Neural cell (in vitro differentiated cells): ENCODE data around the gene COBLL1. TPM values are rescaled to one million over a fixed set of nuclear protein-coding genes. Genes with fewer than 3 reads are reported as not detected.

ENCODE experiments used
- H2AFZ ChIP-seq: fragments of 200-600, 300-800 bp; sonication (generic), shearing (Covaris generic); 2 replicates; pipeline ENCODE4 v1.6.0; 2014; ENCODE audit warnings: low read depth, mild to moderate bottlenecking, antibody characterized with exemption, low read length, moderate library complexity
- H3F3A ChIP-seq: fragments of 200-600 bp; shearing (Covaris generic); 2 replicates; pipeline ENCODE4 v1.6.1; 2016; ENCODE audit warnings: mild to moderate bottlenecking, moderate library complexity, mixed read lengths, antibody characterized with exemption, low read length; ENCODE audit not compliant: insufficient read depth, poor library complexity, severe bottlenecking
- H3K27ac ChIP-seq: fragments of 200-600, 300-800 bp; sonication (generic), shearing (Covaris generic); 2 replicates; pipeline ENCODE4 v1.5.1; 2014; ENCODE audit warnings: mild to moderate bottlenecking, low read length, moderate library complexity
- H3K27me3 ChIP-seq: fragments of 300-800, 200-600 bp; sonication (generic), shearing (Covaris generic); 2 replicates; pipeline ENCODE4 v1.6.0; 2014; ENCODE audit warnings: mild to moderate bottlenecking, low read depth, low read length, moderate library complexity; ENCODE audit not compliant: insufficient read depth
- H3K36me3 ChIP-seq: fragments of 300-800, 200-600 bp; sonication (generic), shearing (Covaris generic); 2 replicates; pipeline ENCODE4 v1.5.1; 2014; ENCODE audit warnings: mild to moderate bottlenecking, antibody characterized with exemption, low read length, moderate library complexity; ENCODE audit not compliant: insufficient read depth
- H3K4me2 ChIP-seq: fragments of 300-800, 200-600 bp; sonication (generic), shearing (Covaris generic); 2 replicates; pipeline ENCODE4 v1.6.0; 2014; ENCODE audit warnings: mild to moderate bottlenecking, low read length
- H3K4me3 ChIP-seq: fragments of 300-800, 200-600 bp; sonication (generic), shearing (Covaris generic); 2 replicates; pipeline ENCODE4 v1.5.1; 2014; ENCODE audit warnings: mild to moderate bottlenecking, low read length, moderate library complexity
- H3K79me2 ChIP-seq: fragments of 200-600 bp; shearing (Covaris generic); replicated peaks from 2 replicates; pipeline ENCODE4 v1.6.0; 2014; ENCODE audit warnings: mild to moderate bottlenecking, low read length, moderate library complexity; ENCODE audit not compliant: insufficient read depth
- H3K9ac ChIP-seq: fragments of 300-800, 200-600 bp; sonication (generic), shearing (Covaris generic); 2 replicates; pipeline ENCODE4 v1.6.1; 2016; ENCODE audit warnings: mild to moderate bottlenecking, low read length, mixed read lengths
- H3K9me2 ChIP-seq: fragments of 200-600 bp; shearing (Covaris generic); 2 replicates; pipeline ENCODE4 v1.6.1; 2016; ENCODE audit warnings: mild to moderate bottlenecking, low read length, mixed read lengths; ENCODE audit not compliant: insufficient read depth
- H3K9me3 ChIP-seq: fragments of 200-600, 300-800 bp; sonication (generic), shearing (Covaris generic); 2 replicates; pipeline ENCODE4 v1.6.1; 2016; ENCODE audit warnings: mild to moderate bottlenecking, mixed run types, low read length, moderate library complexity, mixed read lengths
- H4K20me1 ChIP-seq: fragments of 200-600 bp; shearing (Covaris generic); 2 replicates; pipeline ENCODE4 v1.6.1; 2016; ENCODE audit warnings: mild to moderate bottlenecking, mixed run types; ENCODE audit not compliant: insufficient read depth
- EP300 ChIP-seq: fragments of 450-650 bp; conservative IDR thresholded peaks from 2 replicates; pipeline ENCODE4 v1.6.1; 2014; ENCODE audit warnings: antibody characterized with exemption, mild to moderate bottlenecking, moderate library complexity; ENCODE audit not compliant: poor library complexity, severe bottlenecking
- EZH2 ChIP-seq: fragments of 200-600, 300-800 bp; shearing (Covaris generic), sonication (generic); IDR thresholded peaks from 2 replicates; pipeline ENCODE4 v1.6.1; 2014; ENCODE audit warnings: antibody characterized with exemption, low read length, borderline replicate concordance, mild to moderate bottlenecking; ENCODE audit not compliant: insufficient read depth, poor library complexity, severe bottlenecking
- MXI1 ChIP-seq: fragments of 450-650 bp; conservative IDR thresholded peaks from 2 replicates; pipeline ENCODE4 v1.6.1; 2014; ENCODE audit warnings: antibody characterized with exemption, mild to moderate bottlenecking; ENCODE audit not compliant: poor library complexity, severe bottlenecking
- POLR2AphosphoS5 ChIP-seq: IDR thresholded peaks from 2 replicates; pipeline ENCODE4 v1.6.1; 2012
- RAD21 ChIP-seq: fragments of 450-650 bp; conservative IDR thresholded peaks from 2 replicates; pipeline ENCODE4 v1.6.1; 2014; ENCODE audit warnings: antibody characterized with exemption, mild to moderate bottlenecking, moderate library complexity
- SMC3 ChIP-seq: fragments of 450-650 bp; conservative IDR thresholded peaks from 2 replicates; pipeline ENCODE4 v1.6.1; 2014; ENCODE audit warnings: antibody characterized with exemption, mild to moderate bottlenecking, moderate library complexity; ENCODE audit not compliant: poor library complexity
- TAF1 ChIP-seq: IDR thresholded peaks from 2 replicates; pipeline ENCODE4 v1.6.1; 2012; ENCODE audit warnings: low read depth
- polyA plus RNA-seq: library from polyadenylated mRNA; depleted of rRNA; stranded (reverse); fragments of >200 nt; gene quantifications from 2 replicates; pipeline ENCODE4 v1.2.3, GENCODE V29; 2014
- TF ChIP-seq, protein P1 (sequence below): fragments of 450-650 bp; IDR thresholded peaks from 2 replicates; pipeline ENCODE4 v1.5.1; 2014; ENCODE audit warnings: antibody characterized with exemption, mild to moderate bottlenecking, moderate library complexity; ENCODE audit not compliant: poor library complexity, severe bottlenecking
- TF ChIP-seq, protein P2 (sequence below): IDR thresholded peaks from 2 replicates; pipeline ENCODE4 v1.6.1; 2012; ENCODE audit warnings: borderline replicate concordance

The COBLL1 gene
- polyA plus RNA-seq, 1 donor from 2014 or later = 0.11 TPM

DNA sequence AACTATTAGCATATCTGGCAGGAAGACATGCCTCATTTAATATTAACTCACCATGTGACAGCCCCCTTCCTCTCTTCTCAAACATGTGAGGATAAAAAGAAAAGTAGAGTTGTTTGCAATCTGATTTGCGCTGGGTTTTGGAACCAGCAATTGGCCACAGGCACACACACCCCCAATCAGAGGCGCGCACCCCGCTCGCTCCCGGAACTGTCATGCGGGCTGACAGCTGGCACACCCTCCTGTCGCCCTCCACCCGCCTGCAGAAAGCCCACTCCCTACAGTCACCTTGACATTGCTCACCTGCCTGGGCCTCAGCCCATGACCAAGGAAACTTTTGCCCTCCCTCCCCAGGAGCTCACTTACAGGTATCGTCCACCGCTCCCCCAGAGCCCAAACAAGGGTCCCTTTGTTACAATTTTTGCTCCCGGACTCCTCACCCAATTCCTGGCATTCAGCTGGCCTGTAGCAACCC lies 1.1 kb downstream of the COBLL1 start:
- no peaks in the 10 kb centered on the region for H3K9me3 ChIP-seq
- H3K36me3 ChIP-seq = no peaks in the 10 kb centered on the region
- peak overlapping the region; percentile 79 for H3K4me3 ChIP-seq
- peak overlapping the region; percentile 38 for H3K9ac ChIP-seq
- H3K79me2 ChIP-seq = no peaks in the 10 kb centered on the region
- H2AFZ ChIP-seq = no peak overlapping the region
- H3K27ac ChIP-seq = no peak overlapping the region
- peak overlapping the region; percentile 32 for H3K4me2 ChIP-seq
- H4K20me1 ChIP-seq = no peaks in the 10 kb centered on the region
- peaks cover 35% of the 10 kb centered on the region for H3K27me3 ChIP-seq
- H3F3A ChIP-seq = no peaks in the 10 kb centered on the region
- TF ChIP-seq SMC3 = no peak
- H3K9me2 ChIP-seq = no peaks in the 10 kb centered on the region

GRCh38 chr2:164839914-164840457 lies 1.6 kb downstream of the COBLL1 start:
- Histone ChIP-seq H3K27ac (no peak overlapping the region), H3F3A (no peaks in the 10 kb centered on the region), H3K27me3 (peaks cover 35% of the 10 kb centered on the region), H2AFZ (no peak overlapping the region), H3K4me2 (peak overlapping the region; percentile 32), H3K9me2 (no peaks in the 10 kb centered on the region), H3K4me3 (peak overlapping the region; percentile 79), H3K36me3 (no peaks in the 10 kb centered on the region), H3K79me2 (no peaks in the 10 kb centered on the region), H3K9ac (no peak overlapping the region), H3K9me3 (no peaks in the 10 kb centered on the region), H4K20me1 (no peaks in the 10 kb centered on the region)
- TF ChIP-seq TAF1 (no peak), POLR2AphosphoS5 (peak; percentile 26), EP300 (peak; percentile 56), MXI1 (no peak), SMC3 (no peak), RAD21 (no peak), EZH2 (no peak)
- TF ChIP-seq, protein P1, sequence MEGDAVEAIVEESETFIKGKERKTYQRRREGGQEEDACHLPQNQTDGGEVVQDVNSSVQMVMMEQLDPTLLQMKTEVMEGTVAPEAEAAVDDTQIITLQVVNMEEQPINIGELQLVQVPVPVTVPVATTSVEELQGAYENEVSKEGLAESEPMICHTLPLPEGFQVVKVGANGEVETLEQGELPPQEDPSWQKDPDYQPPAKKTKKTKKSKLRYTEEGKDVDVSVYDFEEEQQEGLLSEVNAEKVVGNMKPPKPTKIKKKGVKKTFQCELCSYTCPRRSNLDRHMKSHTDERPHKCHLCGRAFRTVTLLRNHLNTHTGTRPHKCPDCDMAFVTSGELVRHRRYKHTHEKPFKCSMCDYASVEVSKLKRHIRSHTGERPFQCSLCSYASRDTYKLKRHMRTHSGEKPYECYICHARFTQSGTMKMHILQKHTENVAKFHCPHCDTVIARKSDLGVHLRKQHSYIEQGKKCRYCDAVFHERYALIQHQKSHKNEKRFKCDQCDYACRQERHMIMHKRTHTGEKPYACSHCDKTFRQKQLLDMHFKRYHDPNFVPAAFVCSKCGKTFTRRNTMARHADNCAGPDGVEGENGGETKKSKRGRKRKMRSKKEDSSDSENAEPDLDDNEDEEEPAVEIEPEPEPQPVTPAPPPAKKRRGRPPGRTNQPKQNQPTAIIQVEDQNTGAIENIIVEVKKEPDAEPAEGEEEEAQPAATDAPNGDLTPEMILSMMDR = no peak
- TF ChIP-seq, protein P2, sequence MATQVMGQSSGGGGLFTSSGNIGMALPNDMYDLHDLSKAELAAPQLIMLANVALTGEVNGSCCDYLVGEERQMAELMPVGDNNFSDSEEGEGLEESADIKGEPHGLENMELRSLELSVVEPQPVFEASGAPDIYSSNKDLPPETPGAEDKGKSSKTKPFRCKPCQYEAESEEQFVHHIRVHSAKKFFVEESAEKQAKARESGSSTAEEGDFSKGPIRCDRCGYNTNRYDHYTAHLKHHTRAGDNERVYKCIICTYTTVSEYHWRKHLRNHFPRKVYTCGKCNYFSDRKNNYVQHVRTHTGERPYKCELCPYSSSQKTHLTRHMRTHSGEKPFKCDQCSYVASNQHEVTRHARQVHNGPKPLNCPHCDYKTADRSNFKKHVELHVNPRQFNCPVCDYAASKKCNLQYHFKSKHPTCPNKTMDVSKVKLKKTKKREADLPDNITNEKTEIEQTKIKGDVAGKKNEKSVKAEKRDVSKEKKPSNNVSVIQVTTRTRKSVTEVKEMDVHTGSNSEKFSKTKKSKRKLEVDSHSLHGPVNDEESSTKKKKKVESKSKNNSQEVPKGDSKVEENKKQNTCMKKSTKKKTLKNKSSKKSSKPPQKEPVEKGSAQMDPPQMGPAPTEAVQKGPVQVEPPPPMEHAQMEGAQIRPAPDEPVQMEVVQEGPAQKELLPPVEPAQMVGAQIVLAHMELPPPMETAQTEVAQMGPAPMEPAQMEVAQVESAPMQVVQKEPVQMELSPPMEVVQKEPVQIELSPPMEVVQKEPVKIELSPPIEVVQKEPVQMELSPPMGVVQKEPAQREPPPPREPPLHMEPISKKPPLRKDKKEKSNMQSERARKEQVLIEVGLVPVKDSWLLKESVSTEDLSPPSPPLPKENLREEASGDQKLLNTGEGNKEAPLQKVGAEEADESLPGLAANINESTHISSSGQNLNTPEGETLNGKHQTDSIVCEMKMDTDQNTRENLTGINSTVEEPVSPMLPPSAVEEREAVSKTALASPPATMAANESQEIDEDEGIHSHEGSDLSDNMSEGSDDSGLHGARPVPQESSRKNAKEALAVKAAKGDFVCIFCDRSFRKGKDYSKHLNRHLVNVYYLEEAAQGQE = peak; percentile 96
